IMR-90 (cell line): ENCODE results near the gene RASL10B. TPM values are rescaled to one million over a fixed set of nuclear protein-coding genes. Genes with fewer than 3 reads are reported as not detected.

Source experiments
- ATAC-seq: fragments of 200-7000 bp; cut with Tn5 transposase; 2 replicates; pipeline ENCODE4 v1.9.1; 2020; ENCODE audit warnings: low read depth, mild to moderate bottlenecking, moderate library complexity
- BruUV-seq: library from RNA; stranded (reverse); fragments of 400-500 nt; replicated peaks from 2 replicates; lab custom pipeline; 2021; lab: Mats Ljungman, UMichigan
- CTCF ChIA-PET: fragments of 300-600 bp; formaldehyde crosslinking; extraction: SDS; loops from one replicate; lab custom pipeline; 2021; ENCODE audit warnings: antibody characterized with exemption; lab: Yijun Ruan, JAX
- POLR2A ChIA-PET: fragments of 300-600 bp; sonication (Branson Sonifier 250); formaldehyde crosslinking; loops from one replicate; lab custom pipeline; 2022; ENCODE audit warnings: antibody characterized with exemption; ENCODE audit not compliant: unreplicated experiment; lab: Charles Lee
- DNase-seq: peaks from one replicate; pipeline ENCODE4 v3.0.0; 2013
- H2AFZ ChIP-seq: replicated peaks from 2 replicates; pipeline ENCODE3; 2013; ENCODE audit warnings: low read length, mild to moderate bottlenecking; ENCODE audit not compliant: poor library complexity
- H2AK5ac ChIP-seq: 2 replicates; pipeline ENCODE4 v1.6.1; 2013; ENCODE audit warnings: low read depth, low read length, inconsistent platforms
- H2AK9ac ChIP-seq: replicated peaks from 2 replicates; pipeline ENCODE3; 2013; ENCODE audit warnings: mild to moderate bottlenecking, low read depth, low read length, moderate library complexity; ENCODE audit not compliant: poor library complexity
- H2BK120ac ChIP-seq: 2 replicates; pipeline ENCODE4 v1.6.1; 2013; ENCODE audit warnings: low read depth, low read length, inconsistent platforms
- H2BK15ac ChIP-seq: 3 replicates; pipeline ENCODE4 v1.6.1; 2013; ENCODE audit warnings: low read depth, low read length, inconsistent platforms
- H2BK20ac ChIP-seq: 2 replicates; pipeline ENCODE4 v1.6.1; 2013; ENCODE audit warnings: low read depth, mild to moderate bottlenecking, inconsistent platforms, low read length, moderate library complexity
- H2BK5ac ChIP-seq: 2 replicates; pipeline ENCODE4 v1.6.1; 2013; ENCODE audit warnings: mild to moderate bottlenecking, low read depth, low read length, inconsistent platforms; ENCODE audit not compliant: poor library complexity, severe bottlenecking
- H3K14ac ChIP-seq: replicated peaks from 2 replicates; pipeline ENCODE4 v1.6.1; 2013; ENCODE audit warnings: low read depth, low read length, inconsistent platforms
- H3K18ac ChIP-seq: 2 replicates; pipeline ENCODE4 v1.6.1; 2013; ENCODE audit warnings: low read depth, low read length, control low read depth
- H3K23ac ChIP-seq: 2 replicates; pipeline ENCODE4 v1.6.1; 2013; ENCODE audit warnings: low read depth, low read length, inconsistent platforms
- H3K27ac ChIP-seq: 2 replicates; pipeline ENCODE4 v1.5.1; 2013; ENCODE audit warnings: mild to moderate bottlenecking, control low read depth, low read length; ENCODE audit not compliant: insufficient read depth
- H3K27me3 ChIP-seq: 2 replicates; pipeline ENCODE4 v1.6.1; 2013; ENCODE audit warnings: low read length; ENCODE audit not compliant: control insufficient read depth, insufficient read depth
- H3K36me3 ChIP-seq: 2 replicates; pipeline ENCODE4 v1.6.1; 2013; ENCODE audit warnings: low read length, mixed read lengths; ENCODE audit not compliant: control insufficient read depth, insufficient read depth
- H3K4ac ChIP-seq: 2 replicates; pipeline ENCODE4 v1.6.1; 2013; ENCODE audit warnings: low read depth, low read length, inconsistent platforms
- H3K4me1 ChIP-seq: 2 replicates; pipeline ENCODE4 v1.6.1; 2013; ENCODE audit warnings: low read length, mixed read lengths; ENCODE audit not compliant: control insufficient read depth, insufficient read depth
- H3K4me2 ChIP-seq: 2 replicates; pipeline ENCODE4 v1.6.1; 2013; ENCODE audit warnings: low read depth, mild to moderate bottlenecking, control low read depth, low read length, moderate library complexity
- H3K4me3 ChIP-seq: 2 replicates; pipeline ENCODE4 v1.5.1; 2013; ENCODE audit warnings: low read depth, mild to moderate bottlenecking, control low read depth, low read length, moderate library complexity; ENCODE audit not compliant: insufficient read depth
- H3K56ac ChIP-seq: 2 replicates; pipeline ENCODE4 v1.6.1; 2013; ENCODE audit warnings: low read length, inconsistent platforms; ENCODE audit not compliant: insufficient read depth; ENCODE audit errors: extremely low read depth
- H3K79me1 ChIP-seq, 2 experiments: 2 replicates each; pipeline ENCODE4 v1.6.1; 2013; ENCODE audit warnings: low read length in 2 of 2, inconsistent platforms in 1 of 2, low read depth in 1 of 2
- H3K9ac ChIP-seq: 2 replicates; pipeline ENCODE4 v1.6.1; 2013; ENCODE audit warnings: low read depth, low read length, control low read depth
- H3K9me1 ChIP-seq: 2 replicates; pipeline ENCODE4 v1.6.1; 2013; ENCODE audit warnings: low read length, inconsistent platforms; ENCODE audit not compliant: insufficient read depth
- H3K9me3 ChIP-seq: 2 replicates; pipeline ENCODE4 v1.6.1; 2013; ENCODE audit warnings: low read length; ENCODE audit not compliant: control insufficient read depth, insufficient read depth
- H4K20me1 ChIP-seq: 2 replicates; pipeline ENCODE4 v1.6.1; 2013; ENCODE audit warnings: low read length, inconsistent platforms; ENCODE audit not compliant: insufficient read depth
- H4K5ac ChIP-seq: 2 replicates; pipeline ENCODE4 v1.6.1; 2013; ENCODE audit warnings: mild to moderate bottlenecking, low read depth, low read length, control low read depth
- H4K8ac ChIP-seq, 2 experiments: 2 replicates each; pipeline ENCODE4 v1.6.1; 2013; ENCODE audit warnings: low read depth in 2 of 2, low read length in 2 of 2, control low read depth in 1 of 2, inconsistent platforms in 1 of 2
- H4K91ac ChIP-seq: 2 replicates; pipeline ENCODE4 v1.6.1; 2013; ENCODE audit warnings: low read depth, low read length, inconsistent platforms; ENCODE audit not compliant: insufficient read depth
- CEBPB ChIP-seq: IDR thresholded peaks from 2 replicates; pipeline ENCODE4 v1.6.1; 2012; ENCODE audit warnings: low read depth, low read length, improper control_type of control experiment
- CHD1 ChIP-seq: IDR thresholded peaks from 2 replicates; pipeline ENCODE4 v1.6.1; 2012; ENCODE audit warnings: low read depth, low read length, improper control_type of control experiment
- MXI1 ChIP-seq: IDR thresholded peaks from 2 replicates; pipeline ENCODE4 v1.6.1; 2012; ENCODE audit warnings: low read depth, mild to moderate bottlenecking, low read length, moderate library complexity, borderline replicate concordance
- RAD21 ChIP-seq: IDR thresholded peaks from 2 replicates; pipeline ENCODE4 v1.6.1; 2012; ENCODE audit warnings: low read length, improper control_type of control experiment
- RCOR1 ChIP-seq: IDR thresholded peaks from 2 replicates; pipeline ENCODE4 v1.6.1; 2012; ENCODE audit warnings: mild to moderate bottlenecking, low read length, improper control_type of control experiment; ENCODE audit not compliant: insufficient replicate concordance
- RFX5 ChIP-seq: IDR thresholded peaks from 2 replicates; pipeline ENCODE4 v1.8.0; 2012; ENCODE audit warnings: low read depth, mild to moderate bottlenecking, low read length, moderate library complexity
- USF2 ChIP-seq: fragments of 150-350 bp; IDR thresholded peaks from 2 replicates; pipeline ENCODE4 v1.6.1; 2017; ENCODE audit warnings: mild to moderate bottlenecking, antibody characterized with exemption, low read length, low read depth
- dilution Hi-C: fragments of 300-500 bp; cut with HindIII; formaldehyde crosslinking; loops from one replicate; pipeline ENCODE4 v1.14.3; 2018; ENCODE audit warnings: low sequenced_read_pairs; ENCODE audit not compliant: unreplicated experiment
- in situ Hi-C: fragments of 300-500 bp; cut with MboI; formaldehyde crosslinking; loops from 3 replicates; pipeline ENCODE4 v1.14.3; 2019; ENCODE audit warnings: low sequenced_read_pairs, inconsistent platforms, mixed read lengths
- intact Hi-C: fragments of 100-400 bp; cut with micrococcal nuclease; formaldehyde crosslinking; loops from 2 replicates; pipeline ENCODE4 v1.10.0; 2022
- polyA plus RNA-seq, 3 experiments: library from polyadenylated mRNA; depleted of rRNA; stranded (reverse); fragments of >200 nt; gene quantifications; 2 replicates each; pipeline ENCODE4 v1.2.3, GENCODE V29; 2012; ENCODE audit warnings: low replicate concordance in 1 of 3
- total RNA-seq: library from RNA; depleted of rRNA; stranded (reverse); fragments of >200 nt; gene quantifications from 2 replicates; pipeline ENCODE4 v1.2.3, GENCODE V29; 2012

Gene RASL10B
- total and polyA plus RNA-seq, 2 of the 4 experiments (the other 2 are of a cell fraction) = 4.1 to 4.7 TPM

GRCh38 chr17:35715416-35715815 is 16.0 kb upstream of the RASL10B start:
- no peak overlapping the region for H4K8ac ChIP-seq
- H2BK5ac ChIP-seq = no peak overlapping the region
- no peak overlapping the region for H3K4ac ChIP-seq
- H4K5ac ChIP-seq = no peak overlapping the region
- no TSS peak for BruUV-seq
- ChIA-PET CTCF (no interaction called here), POLR2A (interaction anchor here (0.5 kb wide), 1 partner anchor 39 kb away, joined by 4 read pairs; no protein-coding TSS in a partner anchor)
- H3K79me1 ChIP-seq = peaks cover 10 to 36% of the 10 kb centered on the region in 2 experiments
- intact Hi-C loops = no loop called here
- peaks cover 13% of the 10 kb centered on the region for H3K36me3 ChIP-seq
- H2AK9ac ChIP-seq = no peak overlapping the region
- H3K9me1 ChIP-seq = peaks cover 9% of the 10 kb centered on the region
- no peak overlapping the region for H4K91ac ChIP-seq
- no peak overlapping the region for H3K4me3 ChIP-seq
- H3K4me2 ChIP-seq = no peak overlapping the region
- dilution Hi-C loops = no loop called here
- H3K27me3 ChIP-seq = no peaks in the 10 kb centered on the region
- no peak overlapping the region for H2AFZ ChIP-seq
- no peak overlapping the region for H3K56ac ChIP-seq
- no peak overlapping the region for H2BK20ac ChIP-seq
- H2BK120ac ChIP-seq = no peak overlapping the region
- TF ChIP-seq RCOR1 = no peak
- TF ChIP-seq USF2 = no peak
- no peak for TF ChIP-seq RFX5
- no peak for TF ChIP-seq MXI1
- no peak for TF ChIP-seq CHD1
- no peak for TF ChIP-seq CEBPB
- TF ChIP-seq RAD21 = no peak
- H3K4me1 ChIP-seq = peaks cover 7% of the 10 kb centered on the region
- no peak overlapping the region for H2BK15ac ChIP-seq
- no peak for DNase-seq
- no peak overlapping the region for H2AK5ac ChIP-seq
- H3K27ac ChIP-seq = no peak overlapping the region
- H3K14ac ChIP-seq = no peak overlapping the region
- in situ Hi-C loops = no loop called here
- ATAC-seq = no peak
- H4K20me1 ChIP-seq = peaks cover 16% of the 10 kb centered on the region; the same call in 1 of the 2 replicates
- H3K9ac ChIP-seq = no peak overlapping the region
- H3K23ac ChIP-seq = no peak overlapping the region
- H3K18ac ChIP-seq = no peak overlapping the region
- no peaks in the 10 kb centered on the region for H3K9me3 ChIP-seq
